PC-9 (cell line): ENCODE data around the gene PFKFB3. TPM values are rescaled to one million over a fixed set of nuclear protein-coding genes. Genes with fewer than 3 reads are reported as not detected.

Experiments
- BruUV-seq: library from RNA; stranded (reverse); fragments of 400-500 nt; replicated peaks from 2 replicates; lab custom pipeline; 2021; lab: Mats Ljungman, UMichigan
- CTCF ChIA-PET: fragments of 300-600 bp; sonication (Branson Sonifier 250); formaldehyde crosslinking; loops from one replicate; lab custom pipeline; 2022; ENCODE audit warnings: antibody characterized with exemption; lab: Charles Lee
- POLR2A ChIA-PET: fragments of 300-600 bp; sonication (Branson Sonifier 250); formaldehyde crosslinking; loops from one replicate; lab custom pipeline; 2022; ENCODE audit warnings: antibody characterized with exemption; ENCODE audit not compliant: unreplicated experiment; lab: Charles Lee
- DNase-seq, 2 experiments: peaks; one replicate each; pipeline versions ENCODE4 v3.0.0 to v3.0.0-alpha.2; 2015 to 2022; ENCODE audit warnings: mixed read lengths in 1 of 2
- H2AFZ ChIP-seq: fragments of 200-600 bp; sonication (generic); 2 replicates; pipeline ENCODE4 v1.8.1; 2017; ENCODE audit warnings: antibody characterized with exemption
- H3F3A ChIP-seq: fragments of 200-600 bp; sonication (generic); 2 replicates; pipeline ENCODE4 v1.8.1; 2017; ENCODE audit warnings: antibody characterized with exemption, mild to moderate bottlenecking, low read depth; ENCODE audit not compliant: insufficient read depth
- H3K27ac ChIP-seq: fragments of 200-600 bp; sonication (generic); 2 replicates; pipeline ENCODE4 v1.6.1; 2016; ENCODE audit warnings: mixed run types
- H3K27me3 ChIP-seq: fragments of 200-600 bp; sonication (generic); 2 replicates; pipeline ENCODE4 v1.6.1; 2016; ENCODE audit warnings: low read depth, mixed run types; ENCODE audit not compliant: insufficient read depth
- H3K36me3 ChIP-seq: fragments of 200-600 bp; sonication (generic); 2 replicates; pipeline ENCODE4 v1.6.1; 2016; ENCODE audit warnings: low read depth, mixed run types
- H3K4me1 ChIP-seq: fragments of 200-600 bp; sonication (generic); replicated peaks from 2 replicates; pipeline ENCODE4 v1.6.1; 2016; ENCODE audit warnings: mixed run types; ENCODE audit not compliant: insufficient read depth
- H3K4me2 ChIP-seq: fragments of 200-600 bp; sonication (generic); 2 replicates; pipeline ENCODE4 v1.6.1; 2017; ENCODE audit warnings: mixed run types
- H3K4me3 ChIP-seq: fragments of 200-600 bp; sonication (generic); 2 replicates; pipeline ENCODE4 v1.6.1; 2016; ENCODE audit warnings: mixed run types
- H3K79me2 ChIP-seq: fragments of 200-600 bp; sonication (generic); 2 replicates; pipeline ENCODE4 v1.6.1; 2017; ENCODE audit warnings: low read depth, mixed run types
- H3K9me2 ChIP-seq: fragments of 200-600 bp; sonication (generic); 2 replicates; pipeline ENCODE4 v1.8.1; 2017; ENCODE audit warnings: mild to moderate bottlenecking; ENCODE audit not compliant: insufficient read depth
- H3K9me3 ChIP-seq: fragments of 200-600 bp; sonication (generic); 2 replicates; pipeline ENCODE4 v1.8.1; 2016; ENCODE audit warnings: low read depth; ENCODE audit not compliant: insufficient read depth
- H4K20me1 ChIP-seq: fragments of 200-600 bp; sonication (generic); 2 replicates; pipeline ENCODE4 v1.8.1; 2017; ENCODE audit not compliant: insufficient read depth
- EZH2 ChIP-seq: fragments of 200-600 bp; sonication (generic); IDR thresholded peaks from 2 replicates; pipeline ENCODE4 v1.8.0; 2017; ENCODE audit warnings: antibody characterized with exemption, low read depth
- intact Hi-C: fragments of 100-400 bp; cut with micrococcal nuclease; formaldehyde crosslinking; loops from one replicate; pipeline ENCODE4 v1.10.0; 2022; ENCODE audit not compliant: unreplicated experiment
- total RNA-seq: library from RNA; stranded (reverse); gene quantifications from 2 replicates; pipeline ENCODE4 v1.2.3, GENCODE V29; 2021
- TF ChIP-seq, protein P1 (sequence below): fragments of 200-600 bp; sonication (generic); conservative IDR thresholded peaks from 2 replicates; pipeline ENCODE4 v1.6.1; 2017; ENCODE audit warnings: mixed run types, antibody characterized with exemption, mild to moderate bottlenecking, moderate library complexity

Gene PFKFB3
- total RNA-seq, 1 experiment from 2014 or later = 37.8 TPM

GRCh38 chr10:6173203-6173602, 29.5 kb upstream of the PFKFB3 start:
- H3K9me2 ChIP-seq = no peaks in the 10 kb centered on the region
- peaks cover 3% of the 10 kb centered on the region for H4K20me1 ChIP-seq
- H3K79me2 ChIP-seq = no peaks in the 10 kb centered on the region
- no peaks in the 10 kb centered on the region for H3K27me3 ChIP-seq
- ChIA-PET POLR2A (no interaction called here), CTCF (interaction anchor here (0.5 kb wide), 1 partner anchor 43 kb away, joined by 5 read pairs; no protein-coding TSS in a partner anchor)
- TF ChIP-seq, protein P1, sequence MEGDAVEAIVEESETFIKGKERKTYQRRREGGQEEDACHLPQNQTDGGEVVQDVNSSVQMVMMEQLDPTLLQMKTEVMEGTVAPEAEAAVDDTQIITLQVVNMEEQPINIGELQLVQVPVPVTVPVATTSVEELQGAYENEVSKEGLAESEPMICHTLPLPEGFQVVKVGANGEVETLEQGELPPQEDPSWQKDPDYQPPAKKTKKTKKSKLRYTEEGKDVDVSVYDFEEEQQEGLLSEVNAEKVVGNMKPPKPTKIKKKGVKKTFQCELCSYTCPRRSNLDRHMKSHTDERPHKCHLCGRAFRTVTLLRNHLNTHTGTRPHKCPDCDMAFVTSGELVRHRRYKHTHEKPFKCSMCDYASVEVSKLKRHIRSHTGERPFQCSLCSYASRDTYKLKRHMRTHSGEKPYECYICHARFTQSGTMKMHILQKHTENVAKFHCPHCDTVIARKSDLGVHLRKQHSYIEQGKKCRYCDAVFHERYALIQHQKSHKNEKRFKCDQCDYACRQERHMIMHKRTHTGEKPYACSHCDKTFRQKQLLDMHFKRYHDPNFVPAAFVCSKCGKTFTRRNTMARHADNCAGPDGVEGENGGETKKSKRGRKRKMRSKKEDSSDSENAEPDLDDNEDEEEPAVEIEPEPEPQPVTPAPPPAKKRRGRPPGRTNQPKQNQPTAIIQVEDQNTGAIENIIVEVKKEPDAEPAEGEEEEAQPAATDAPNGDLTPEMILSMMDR = no peak; the same call in 1 of the 2 replicates
- TF ChIP-seq EZH2 = no peak
- BruUV-seq = no TSS peak
- no peak overlapping the region for H3K27ac ChIP-seq
- no peak overlapping the region for H2AFZ ChIP-seq
- H3F3A ChIP-seq = no peaks in the 10 kb centered on the region
- no peaks in the 10 kb centered on the region for H3K36me3 ChIP-seq
- intact Hi-C loops = no loop called here
- no peak overlapping the region for H3K4me3 ChIP-seq
- DNase-seq = no peak
- no peaks in the 10 kb centered on the region for H3K9me3 ChIP-seq
- H3K4me2 ChIP-seq = no peak overlapping the region
- H3K4me1 ChIP-seq = no peaks in the 10 kb centered on the region

- Histone ChIP-seq H3K27ac (no peak overlapping the region), H3K36me3 (no peaks in the 10 kb centered on the region), H3K79me2 (no peaks in the 10 kb centered on the region), H3F3A (no peaks in the 10 kb centered on the region), H3K4me2 (no peak overlapping the region), H3K9me2 (no peaks in the 10 kb centered on the region), H3K27me3 (no peaks in the 10 kb centered on the region), H2AFZ (no peak overlapping the region), H4K20me1 (peaks cover 3% of the 10 kb centered on the region), H3K4me3 (no peak overlapping the region), H3K9me3 (no peaks in the 10 kb centered on the region), H3K4me1 (no peaks in the 10 kb centered on the region)
- ChIA-PET POLR2A (no interaction called here), CTCF (no interaction called here)
- no peak for DNase-seq
- intact Hi-C loops = no loop called here
- no TSS peak for BruUV-seq
- TF ChIP-seq EZH2 = no peak
- TF ChIP-seq, protein P1 = no peak
Observed at GRCh38 chr10:6174201-6174874, 28.4 kb upstream of the PFKFB3 start.

DNA sequence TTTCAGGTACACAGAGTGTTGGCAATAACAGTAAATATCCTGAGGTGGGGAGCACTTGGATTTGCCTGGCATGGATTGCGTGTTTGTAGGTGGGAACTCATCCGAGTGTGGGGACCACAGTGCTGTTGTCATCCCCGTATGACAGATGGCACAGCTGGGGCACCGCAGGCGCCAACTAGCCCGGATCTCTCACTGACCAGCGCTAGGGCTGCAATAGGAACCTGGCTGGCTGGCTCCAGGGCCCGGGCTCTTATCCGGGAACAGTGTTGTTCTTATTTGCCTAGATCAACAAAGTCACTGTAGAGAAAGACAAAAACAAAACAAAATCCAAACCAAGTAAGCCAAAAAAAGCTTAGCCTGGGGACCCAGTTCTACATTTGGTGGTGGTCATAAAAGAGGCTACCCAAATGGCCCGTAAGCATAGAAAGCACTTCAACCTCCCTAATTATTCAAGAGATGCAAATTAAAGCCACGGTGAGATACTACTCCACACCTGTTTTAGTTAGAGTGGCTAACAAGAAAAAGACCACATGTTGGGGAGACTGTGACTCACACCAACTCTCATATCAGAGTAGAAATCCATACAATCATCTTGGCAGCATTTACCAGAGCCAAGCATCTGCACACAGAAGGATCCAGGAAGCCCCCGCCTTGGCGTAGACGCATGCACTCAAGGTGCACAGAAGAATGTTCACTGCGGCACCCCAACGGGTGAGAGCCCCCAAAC, 27.2 kb upstream of the PFKFB3 start:
- no peaks in the 10 kb centered on the region for H3F3A ChIP-seq
- intact Hi-C loops = no loop called here
- no peak overlapping the region for H2AFZ ChIP-seq
- H3K4me1 ChIP-seq = no peaks in the 10 kb centered on the region
- no peak for TF ChIP-seq EZH2
- TF ChIP-seq, protein P1 = no peak
- POLR2A ChIA-PET = no interaction called here
- H4K20me1 ChIP-seq = peaks cover 3% of the 10 kb centered on the region
- no peak for DNase-seq
- H3K4me2 ChIP-seq = no peak overlapping the region
- no peaks in the 10 kb centered on the region for H3K9me2 ChIP-seq
- no peak overlapping the region for H3K27ac ChIP-seq
- H3K36me3 ChIP-seq = no peaks in the 10 kb centered on the region
- CTCF ChIA-PET = no interaction called here
- no peaks in the 10 kb centered on the region for H3K27me3 ChIP-seq
- H3K9me3 ChIP-seq = no peaks in the 10 kb centered on the region
- no peaks in the 10 kb centered on the region for H3K79me2 ChIP-seq
- no peak overlapping the region for H3K4me3 ChIP-seq
- no TSS peak for BruUV-seq
